Effector memory CD8-positive, alpha-beta T cell (primary cell): ENCODE data around the gene IFNK.

Experiments used
- ATAC-seq: fragments of 150-1000 bp; cut with Tn5 transposase; replicated peaks from 2 replicates; pipeline ENCODE4 v1.10.0; 2021; ENCODE audit warnings: mild to moderate bottlenecking, moderate library complexity
- DNase-seq, 3 experiments: peaks; one replicate each; pipeline ENCODE4 v3.0.0; 2021
- H3K27ac Mint-ChIP-seq, 2 donors: one replicate each; pipeline ENCODE4 v1.8.0; 2022; ENCODE audit warnings: mild to moderate bottlenecking in 2 of 2, mixed read lengths in 2 of 2, moderate library complexity in 2 of 2
- H3K27me3 Mint-ChIP-seq, 2 donors: one replicate each; pipeline ENCODE4 v1.8.0; 2022; ENCODE audit warnings: mixed read lengths in 2 of 2
- H3K36me3 Mint-ChIP-seq: one replicate; pipeline ENCODE4 v1.8.0; 2022; ENCODE audit warnings: mild to moderate bottlenecking, moderate library complexity, mixed read lengths; ENCODE audit not compliant: insufficient read depth
- H3K4me1 Mint-ChIP-seq, 2 donors: one replicate each; pipeline ENCODE4 v1.8.0; 2022; ENCODE audit warnings: low read depth in 2 of 2, mixed read lengths in 2 of 2
- H3K4me3 Mint-ChIP-seq, 2 donors: one replicate each; pipeline ENCODE4 v1.8.0; 2022; ENCODE audit warnings: mild to moderate bottlenecking in 2 of 2, mixed read lengths in 2 of 2, moderate library complexity in 2 of 2
- H3K9me3 Mint-ChIP-seq, 2 donors: one replicate each; pipeline ENCODE4 v1.8.0; 2022; ENCODE audit warnings: mixed read lengths in 2 of 2

Gene IFNK

GRCh38 chr9:27560457-27560856, 36.4 kb downstream of the IFNK start:
- DNase-seq (no peak), ATAC-seq (no peak)
- no peaks in the 10 kb centered on the region for H3K9me3 Mint-ChIP-seq
- no peak overlapping the region for H3K27ac Mint-ChIP-seq
- no peak overlapping the region for H3K4me3 Mint-ChIP-seq
- H3K4me1 Mint-ChIP-seq, result peaks cover 2 to 3% of the 10 kb centered on the region in 2 donors
- no peaks in the 10 kb centered on the region for H3K27me3 Mint-ChIP-seq
- H3K36me3 Mint-ChIP-seq, result peaks cover 34% of the 10 kb centered on the region

- Mint-ChIP-seq H3K36me3 (peaks cover 25% of the 10 kb centered on the region), H3K4me3 (no peak overlapping the region), H3K9me3 (no peaks in the 10 kb centered on the region), H3K27me3 (no peaks in the 10 kb centered on the region), H3K27ac (no peak overlapping the region), H3K4me1 (peaks cover 2 to 3% of the 10 kb centered on the region in 2 donors)
- no peak for ATAC-seq
- no peak for DNase-seq
These were observed 37.6 kb downstream of the IFNK start for GRCh38 chr9:27561685-27562084.

- Mint-ChIP-seq H3K4me3 (no peak overlapping the region), H3K27ac (peak overlapping the region in 1 of 2 donors; percentile 38), H3K27me3 (no peaks in the 10 kb centered on the region), H3K4me1 (peaks cover 3 to 5% of the 10 kb centered on the region in 2 donors), H3K9me3 (no peaks in the 10 kb centered on the region), H3K36me3 (peaks cover 15% of the 10 kb centered on the region)
- no peak for ATAC-seq
- no peak for DNase-seq
These were observed 39.8 kb downstream of the IFNK start for GRCh38 chr9:27563738-27564430.

GRCh38 chr9:27564670-27565069, 40.6 kb downstream of the IFNK start:
- no peak for ATAC-seq

GRCh38 chr9:27565696-27566095, 41.6 kb downstream of the IFNK start:
- ATAC-seq, result no peak
- Mint-ChIP-seq H3K27me3 (no peaks in the 10 kb centered on the region), H3K27ac (no peak overlapping the region), H3K9me3 (no peaks in the 10 kb centered on the region), H3K4me3 (no peak overlapping the region), H3K4me1 (peaks cover 3 to 5% of the 10 kb centered on the region in 2 donors), H3K36me3 (peaks cover 8% of the 10 kb centered on the region)
- DNase-seq, result no peak

More at GRCh38 chr9:27564670-27565069, 40.6 kb downstream of the IFNK start:
- H3K36me3 Mint-ChIP-seq, result peaks cover 8% of the 10 kb centered on the region
- no peaks in the 10 kb centered on the region for H3K27me3 Mint-ChIP-seq
- H3K4me3 Mint-ChIP-seq, result no peak overlapping the region
- H3K4me1 Mint-ChIP-seq, result peaks cover 3 to 5% of the 10 kb centered on the region in 2 donors
- no peak overlapping the region for H3K27ac Mint-ChIP-seq
- H3K9me3 Mint-ChIP-seq, result no peaks in the 10 kb centered on the region
- DNase-seq, result no peak

GRCh38 chr9:27566118-27566517, 42.0 kb downstream of the IFNK start:
- ATAC-seq, result no peak
- DNase-seq, result no peak

GRCh38 chr9:27569406-27569805, 45.3 kb downstream of the IFNK start:
- H3K27ac Mint-ChIP-seq, result no peak overlapping the region
- ATAC-seq, result no peak
- no peak overlapping the region for H3K4me3 Mint-ChIP-seq
- no peak for DNase-seq
- no peaks in the 10 kb centered on the region for H3K9me3 Mint-ChIP-seq
- peaks cover 20% of the 10 kb centered on the region for H3K36me3 Mint-ChIP-seq
- H3K27me3 Mint-ChIP-seq, result no peaks in the 10 kb centered on the region
- peaks cover 18 to 20% of the 10 kb centered on the region in 2 donors for H3K4me1 Mint-ChIP-seq

More at GRCh38 chr9:27566118-27566517, 42.0 kb downstream of the IFNK start:
- Mint-ChIP-seq H3K4me3 (no peak overlapping the region), H3K27ac (no peak overlapping the region), H3K36me3 (peaks cover 8% of the 10 kb centered on the region), H3K27me3 (no peaks in the 10 kb centered on the region), H3K4me1 (peaks cover 3 to 5% of the 10 kb centered on the region in 2 donors), H3K9me3 (no peaks in the 10 kb centered on the region)

- no peaks in the 10 kb centered on the region for H3K27me3 Mint-ChIP-seq
- no peak overlapping the region for H3K27ac Mint-ChIP-seq
- no peak for DNase-seq
- peaks cover 20% of the 10 kb centered on the region for H3K36me3 Mint-ChIP-seq
- H3K9me3 Mint-ChIP-seq, result no peaks in the 10 kb centered on the region
- no peak for ATAC-seq
- peaks cover 18 to 26% of the 10 kb centered on the region in 2 donors for H3K4me1 Mint-ChIP-seq
- no peak overlapping the region for H3K4me3 Mint-ChIP-seq
These were observed 46.9 kb downstream of the IFNK start for GRCh38 chr9:27571011-27571410.

- Mint-ChIP-seq H3K4me1 (peaks cover 17 to 26% of the 10 kb centered on the region in 2 donors), H3K9me3 (no peaks in the 10 kb centered on the region), H3K4me3 (peak overlapping the region; percentile 97), H3K27ac (peak overlapping the region; percentile 99 to 100), H3K36me3 (peaks cover 20% of the 10 kb centered on the region), H3K27me3 (no peaks in the 10 kb centered on the region)
- ATAC-seq (no peak), DNase-seq (no peak)
These were observed 48.0 kb downstream of the IFNK start for GRCh38 chr9:27572061-27572460.

GRCh38 chr9:27572566-27572917, 48.5 kb downstream of the IFNK start:
- peak overlapping the region; percentile 99 to 100 for H3K27ac Mint-ChIP-seq
- H3K36me3 Mint-ChIP-seq, result peaks cover 20% of the 10 kb centered on the region
- peak overlapping the region; percentile 97 for H3K4me3 Mint-ChIP-seq
- H3K27me3 Mint-ChIP-seq, result no peaks in the 10 kb centered on the region
- H3K9me3 Mint-ChIP-seq, result no peaks in the 10 kb centered on the region
- peaks cover 14 to 26% of the 10 kb centered on the region in 2 donors for H3K4me1 Mint-ChIP-seq
- DNase-seq (peak; percentile 51 to 53 (median 52)), ATAC-seq (peak; percentile 42)

- H3K9me3 Mint-ChIP-seq, result peaks cover 0 to 2% of the 10 kb centered on the region in 2 donors
- H3K27ac Mint-ChIP-seq, result peak within 1 kb of the TSS; percentile 99 to 100
- H3K27me3 Mint-ChIP-seq, result no peaks in the 10 kb centered on the region
- peak within 1 kb of the TSS; percentile 97 for H3K4me3 Mint-ChIP-seq
- ATAC-seq (peak; percentile 71), DNase-seq (peak in 2 of 3 experiments; percentile 81 to 82)
- H3K4me1 Mint-ChIP-seq, result peaks cover 14 to 26% of the 10 kb centered on the region in 2 donors
- peaks cover 20% of the 10 kb centered on the region for H3K36me3 Mint-ChIP-seq
These were observed 49.0 kb downstream of the IFNK start, which contains the start of gene C9orf72 for GRCh38 chr9:27572918-27573633. TSS of gene C9orf72 (minus strand) at chr9:27573481. CDS start at chr9:27567120, 6,361 bp downstream.

GRCh38 chr9:27573634-27574590, 49.8 kb downstream of the IFNK start:
- Mint-ChIP-seq H3K27me3 (no peaks in the 10 kb centered on the region), H3K4me1 (peaks cover 14 to 26% of the 10 kb centered on the region in 2 donors), H3K9me3 (peaks cover 0 to 3% of the 10 kb centered on the region in 2 donors), H3K27ac (peak overlapping the region; percentile 99 to 100), H3K36me3 (peaks cover 20% of the 10 kb centered on the region), H3K4me3 (peak overlapping the region; percentile 97)
- peak; percentile 81 for ATAC-seq
- DNase-seq, result peak; percentile 94 to 96 (median 94)
